ENCODE measurements around the gene TNC.

The TNC gene

GRCh38 chr9:115103746-115104477, 14.0 kb downstream of the TNC start:
- Histone ChIP-seq H3K79me2 (ENCODE audit: control insufficient read depth, insufficient read depth, low read length) (peaks cover 6% of the 10 kb centered on the region), H3K4me2 (ENCODE audit: low read length) (no peak overlapping the region), H3K18ac (ENCODE audit: low read length) (peak overlapping the region; percentile 18), H3K56ac (ENCODE audit: low read length) (no peak overlapping the region), H3K9ac (ENCODE audit: low read length) (no peak overlapping the region), H2BK120ac (ENCODE audit: low read depth, low read length) (no peak overlapping the region), H3K4me3 (ENCODE audit: low read length) (no peak overlapping the region), H2BK5ac (ENCODE audit: low read length) (no peak overlapping the region), H3K36me3 (ENCODE audit: control insufficient read depth, insufficient read depth, low read length) (no peaks in the 10 kb centered on the region), H4K8ac (ENCODE audit: low read depth, low read length) (no peak overlapping the region), H3K23ac (ENCODE audit: low read length) (no peak overlapping the region), H3K79me1 (ENCODE audit: low read length) (peaks cover 1% of the 10 kb centered on the region), H2AK5ac (ENCODE audit: low read length) (no peak overlapping the region), H2BK15ac (replicated peaks; ENCODE audit: low read depth) (no peak overlapping the region), H3K27me3 (ENCODE audit: insufficient read depth, low read length, poor library complexity) (no peaks in the 10 kb centered on the region), H3K4me1 (ENCODE audit: control insufficient read depth, low read depth, low read length) (peaks cover 1% of the 10 kb centered on the region), H4K5ac (ENCODE audit: low read length) (no peak overlapping the region), H3K27ac (ENCODE audit: low read depth, low read length) (no peak overlapping the region), H3K4ac (ENCODE audit: low read depth, low read length) (no peak overlapping the region)
- DNase-seq, result no peak
- no CpG with 5 or more reads among the region's 3 CpGs for WGBS (ENCODE audit: extremely low coverage, insufficient coverage, low lambda C conversion rate)

- Histone ChIP-seq H2AK5ac (ENCODE audit: low read length) (no peak overlapping the region), H4K5ac (ENCODE audit: low read length) (no peak overlapping the region), H3K4me3 (ENCODE audit: low read length) (no peak overlapping the region), H3K27me3 (ENCODE audit: insufficient read depth, low read length, poor library complexity) (no peaks in the 10 kb centered on the region), H3K56ac (ENCODE audit: low read length) (no peak overlapping the region), H4K8ac (ENCODE audit: low read depth, low read length) (no peak overlapping the region), H3K36me3 (ENCODE audit: control insufficient read depth, insufficient read depth, low read length) (no peaks in the 10 kb centered on the region), H3K27ac (ENCODE audit: low read depth, low read length) (no peak overlapping the region), H3K23ac (ENCODE audit: low read length) (no peak overlapping the region), H3K79me1 (ENCODE audit: low read length) (peaks cover 2% of the 10 kb centered on the region), H3K18ac (ENCODE audit: low read length) (no peak overlapping the region), H3K4me2 (ENCODE audit: low read length) (no peak overlapping the region), H3K79me2 (ENCODE audit: control insufficient read depth, insufficient read depth, low read length) (peaks cover 4% of the 10 kb centered on the region), H3K4me1 (ENCODE audit: control insufficient read depth, low read depth, low read length) (no peaks in the 10 kb centered on the region), H2BK120ac (ENCODE audit: low read depth, low read length) (no peak overlapping the region), H3K4ac (ENCODE audit: low read depth, low read length) (no peak overlapping the region), H2BK15ac (replicated peaks; ENCODE audit: low read depth) (no peak overlapping the region), H3K9ac (ENCODE audit: low read length) (no peak overlapping the region), H2BK5ac (ENCODE audit: low read length) (no peak overlapping the region)
- DNase-seq, result peak; percentile 65
- WGBS (ENCODE audit: extremely low coverage, insufficient coverage, low lambda C conversion rate), result no CpG with 5 or more reads among the region's 1 CpG
These were observed 18.1 kb downstream of the TNC start for GRCh38 chr9:115099901-115100300.

- DNase-seq, result peak; percentile 75
- H3K4me1 ChIP-seq (ENCODE audit: control insufficient read depth, low read depth, low read length), result no peaks in the 10 kb centered on the region
- no peak overlapping the region for H3K23ac ChIP-seq (ENCODE audit: low read length)
These were observed 19.6 kb downstream of the TNC start for GRCh38 chr9:115098226-115098965.

GRCh38 chr9:115093520-115093919, 24.4 kb downstream of the TNC start:
- DNase-seq, result no peak
- Histone ChIP-seq H4K8ac (ENCODE audit: low read depth, low read length) (no peak overlapping the region), H2BK5ac (ENCODE audit: low read length) (no peak overlapping the region), H3K4me1 (ENCODE audit: control insufficient read depth, low read depth, low read length) (no peaks in the 10 kb centered on the region), H4K5ac (ENCODE audit: low read length) (no peak overlapping the region), H3K36me3 (ENCODE audit: control insufficient read depth, insufficient read depth, low read length) (no peaks in the 10 kb centered on the region), H3K79me1 (ENCODE audit: low read length) (peaks cover 2% of the 10 kb centered on the region), H3K27me3 (ENCODE audit: insufficient read depth, low read length, poor library complexity) (no peaks in the 10 kb centered on the region), H2BK120ac (ENCODE audit: low read depth, low read length) (no peak overlapping the region), H3K56ac (ENCODE audit: low read length) (no peak overlapping the region), H3K4ac (ENCODE audit: low read depth, low read length) (no peak overlapping the region), H3K9ac (ENCODE audit: low read length) (no peak overlapping the region), H2AK5ac (ENCODE audit: low read length) (no peak overlapping the region), H3K23ac (ENCODE audit: low read length) (no peak overlapping the region), H3K4me3 (ENCODE audit: low read length) (no peak overlapping the region), H2BK15ac (replicated peaks; ENCODE audit: low read depth) (no peak overlapping the region), H3K4me2 (ENCODE audit: low read length) (no peak overlapping the region), H3K27ac (ENCODE audit: low read depth, low read length) (no peak overlapping the region), H3K79me2 (ENCODE audit: control insufficient read depth, insufficient read depth, low read length) (no peaks in the 10 kb centered on the region), H3K18ac (ENCODE audit: low read length) (no peak overlapping the region)
- no CpG with 5 or more reads among the region's 2 CpGs for WGBS (ENCODE audit: extremely low coverage, insufficient coverage, low lambda C conversion rate)

More at GRCh38 chr9:115098226-115098965, 19.6 kb downstream of the TNC start:
- Histone ChIP-seq H2BK5ac (ENCODE audit: low read length) (no peak overlapping the region), H3K27ac (ENCODE audit: low read depth, low read length) (no peak overlapping the region), H3K4me2 (ENCODE audit: low read length) (no peak overlapping the region), H3K9ac (ENCODE audit: low read length) (no peak overlapping the region), H3K4ac (ENCODE audit: low read depth, low read length) (no peak overlapping the region), H4K8ac (ENCODE audit: low read depth, low read length) (no peak overlapping the region), H3K18ac (ENCODE audit: low read length) (peak overlapping the region; percentile 80), H2BK120ac (ENCODE audit: low read depth, low read length) (no peak overlapping the region), H4K5ac (ENCODE audit: low read length) (no peak overlapping the region), H2BK15ac (replicated peaks; ENCODE audit: low read depth) (no peak overlapping the region), H3K79me1 (ENCODE audit: low read length) (peaks cover 2% of the 10 kb centered on the region), H3K27me3 (ENCODE audit: insufficient read depth, low read length, poor library complexity) (no peaks in the 10 kb centered on the region), H3K56ac (ENCODE audit: low read length) (peak overlapping the region; percentile 27), H2AK5ac (ENCODE audit: low read length) (no peak overlapping the region), H3K4me3 (ENCODE audit: low read length) (no peak overlapping the region), H3K79me2 (ENCODE audit: control insufficient read depth, insufficient read depth, low read length) (peaks cover 2% of the 10 kb centered on the region), H3K36me3 (ENCODE audit: control insufficient read depth, insufficient read depth, low read length) (no peaks in the 10 kb centered on the region)
- WGBS (ENCODE audit: extremely low coverage, insufficient coverage, low lambda C conversion rate), result no CpG with 5 or more reads among the region's 5 CpGs

GRCh38 chr9:115090486-115090885, 27.5 kb downstream of the TNC start:
- Histone ChIP-seq H2BK120ac (ENCODE audit: low read depth, low read length) (no peak overlapping the region), H3K56ac (ENCODE audit: low read length) (no peak overlapping the region), H3K23ac (ENCODE audit: low read length) (no peak overlapping the region), H2AK5ac (ENCODE audit: low read length) (no peak overlapping the region), H3K79me2 (ENCODE audit: control insufficient read depth, insufficient read depth, low read length) (no peaks in the 10 kb centered on the region), H3K4me2 (ENCODE audit: low read length) (no peak overlapping the region), H3K18ac (ENCODE audit: low read length) (no peak overlapping the region), H3K36me3 (ENCODE audit: control insufficient read depth, insufficient read depth, low read length) (peaks cover 7% of the 10 kb centered on the region), H3K79me1 (ENCODE audit: low read length) (no peaks in the 10 kb centered on the region), H2BK5ac (ENCODE audit: low read length) (no peak overlapping the region), H3K4me3 (ENCODE audit: low read length) (no peak overlapping the region), H3K4ac (ENCODE audit: low read depth, low read length) (no peak overlapping the region), H3K4me1 (ENCODE audit: control insufficient read depth, low read depth, low read length) (no peaks in the 10 kb centered on the region), H3K27me3 (ENCODE audit: insufficient read depth, low read length, poor library complexity) (no peaks in the 10 kb centered on the region), H3K27ac (ENCODE audit: low read depth, low read length) (no peak overlapping the region), H4K5ac (ENCODE audit: low read length) (no peak overlapping the region), H2BK15ac (replicated peaks; ENCODE audit: low read depth) (no peak overlapping the region), H3K9ac (ENCODE audit: low read length) (no peak overlapping the region), H4K8ac (ENCODE audit: low read depth, low read length) (no peak overlapping the region)
- no peak for DNase-seq
- no CpG with 5 or more reads among the region's 9 CpGs for WGBS (ENCODE audit: extremely low coverage, insufficient coverage, low lambda C conversion rate)
